ENCODE data around the gene SLC2A14. TPM values are rescaled to one million over a fixed set of nuclear protein-coding genes. Genes with fewer than 3 reads are reported as not detected.
"Not testable (repeated sequence)": the region's sequence is repeated elsewhere in the genome, so short reads cannot be mapped to it uniquely, and the experiment has no call there.

SLC2A14 gene
- total RNA-seq, 4 donors from 2014 or later: 0.48 to 0.96 TPM; not detected in 2

DNA sequence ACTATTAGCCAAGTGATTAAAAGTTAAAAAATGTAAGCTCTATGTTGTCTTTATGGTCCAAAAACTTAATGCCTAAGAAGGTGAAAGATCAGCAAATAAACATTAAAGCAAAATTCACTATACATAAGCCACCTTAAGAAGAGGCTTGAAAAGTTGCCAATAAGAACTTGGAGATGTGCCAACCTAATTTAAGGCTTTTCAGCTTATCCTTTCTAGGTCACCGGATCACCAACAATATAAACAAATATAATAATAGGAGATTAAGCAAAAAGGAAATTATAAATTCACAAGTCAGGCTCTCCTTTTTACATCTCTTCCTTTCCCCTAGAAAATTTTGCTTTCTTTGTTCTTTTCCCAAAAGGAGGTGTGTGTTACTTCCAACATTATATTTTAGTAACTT is 32.4 kb upstream of the SLC2A14 start:
- H3K27me3 ChIP-seq: no peaks in the 10 kb centered on the region
- no peak for DNase-seq
- intact Hi-C loops (cut with DNase I; ENCODE audit: low total_unique reads) (no loop called here), in situ Hi-C loops (cut with MboI; ENCODE audit: low pct_ligation_motif_present in 1 of 4, low pct_unique_long_range_greater_than_20kb in 1 of 4, low sequenced_read_pairs in 3 of 4) (loop anchor here in 1 of 4 donors (5.0 kb wide), 1 partner anchor 108 kb away; no protein-coding TSS in a partner anchor)
- H3K36me3 ChIP-seq: no peaks in the 10 kb centered on the region
- H3K4me1 ChIP-seq: peaks cover 0 to 7% (median 0%) of the 10 kb centered on the region in 4 donors
- WGBS, 2 donors (ENCODE audit: low coverage in 1 of 2): 0 to 12% methylated on average over 1 of the region's 1 CpG
- no peaks in the 10 kb centered on the region for H3K9me3 ChIP-seq
- no peak for TF ChIP-seq EP300 (IDR thresholded peaks at IDR 0.05; ENCODE audit: low read depth)
- TF ChIP-seq, protein P1, sequence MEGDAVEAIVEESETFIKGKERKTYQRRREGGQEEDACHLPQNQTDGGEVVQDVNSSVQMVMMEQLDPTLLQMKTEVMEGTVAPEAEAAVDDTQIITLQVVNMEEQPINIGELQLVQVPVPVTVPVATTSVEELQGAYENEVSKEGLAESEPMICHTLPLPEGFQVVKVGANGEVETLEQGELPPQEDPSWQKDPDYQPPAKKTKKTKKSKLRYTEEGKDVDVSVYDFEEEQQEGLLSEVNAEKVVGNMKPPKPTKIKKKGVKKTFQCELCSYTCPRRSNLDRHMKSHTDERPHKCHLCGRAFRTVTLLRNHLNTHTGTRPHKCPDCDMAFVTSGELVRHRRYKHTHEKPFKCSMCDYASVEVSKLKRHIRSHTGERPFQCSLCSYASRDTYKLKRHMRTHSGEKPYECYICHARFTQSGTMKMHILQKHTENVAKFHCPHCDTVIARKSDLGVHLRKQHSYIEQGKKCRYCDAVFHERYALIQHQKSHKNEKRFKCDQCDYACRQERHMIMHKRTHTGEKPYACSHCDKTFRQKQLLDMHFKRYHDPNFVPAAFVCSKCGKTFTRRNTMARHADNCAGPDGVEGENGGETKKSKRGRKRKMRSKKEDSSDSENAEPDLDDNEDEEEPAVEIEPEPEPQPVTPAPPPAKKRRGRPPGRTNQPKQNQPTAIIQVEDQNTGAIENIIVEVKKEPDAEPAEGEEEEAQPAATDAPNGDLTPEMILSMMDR (IDR thresholded peaks at IDR 0.05): no peak
- no peak for TF ChIP-seq POLR2A (IDR thresholded peaks at IDR 0.05)
- no peak for TF ChIP-seq POLR2AphosphoS5 (IDR thresholded peaks at IDR 0.05)
- H3K27ac ChIP-seq: no peak overlapping the region
- H3K4me3 ChIP-seq: no peak overlapping the region

DNA sequence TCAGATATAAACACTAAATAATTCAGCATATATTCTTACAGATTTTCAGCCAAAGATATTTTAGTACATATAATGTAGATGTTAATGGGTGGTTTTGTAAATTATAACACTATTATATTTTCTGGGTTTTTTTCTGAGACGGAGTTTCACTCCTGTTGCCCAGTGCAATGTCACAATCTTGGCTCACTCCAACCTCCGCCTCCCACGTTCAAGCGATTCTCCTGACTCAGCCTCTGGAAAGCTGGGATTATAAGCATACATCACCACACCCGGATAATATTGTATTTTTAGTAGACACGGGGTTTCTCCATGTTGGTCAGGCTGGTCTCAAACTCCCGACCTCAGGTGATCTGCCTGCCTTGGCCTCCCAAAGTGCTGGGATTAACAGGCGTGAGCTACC is 29.7 kb upstream of the SLC2A14 start:
- H3K9me3 ChIP-seq; DNase-seq; H3K36me3 ChIP-seq; H3K4me3 ChIP-seq; H3K27ac ChIP-seq; in situ Hi-C loops (cut with MboI; ENCODE audit: low pct_ligation_motif_present in 1 of 4, low pct_unique_long_range_greater_than_20kb in 1 of 4, low sequenced_read_pairs in 3 of 4); H3K27me3 ChIP-seq; H3K4me1 ChIP-seq; intact Hi-C loops (cut with DNase I; ENCODE audit: low total_unique reads): not testable (repeated sequence)
- 77 to 86% methylated on average over 6 to 8 of the region's 8 CpGs for WGBS, 2 donors (ENCODE audit: low coverage in 1 of 2)

DNA sequence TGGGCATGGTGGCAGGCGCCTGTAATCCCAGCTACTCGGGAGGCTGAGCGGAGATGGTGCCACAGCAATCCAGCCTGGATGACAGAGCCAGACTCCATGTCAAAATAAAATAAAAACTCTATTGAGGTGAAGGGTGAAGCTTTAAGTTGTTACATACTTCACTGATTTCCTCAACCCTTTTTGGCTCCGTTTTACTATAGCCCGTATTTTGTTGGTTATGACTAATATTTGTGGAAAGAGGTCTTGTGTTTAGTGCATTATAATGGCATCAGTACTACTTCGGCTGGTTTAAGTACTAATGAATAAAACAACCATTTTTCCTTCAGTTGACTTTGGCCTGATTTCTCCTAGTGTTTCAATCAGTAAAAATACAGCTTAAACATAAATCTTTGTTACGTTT is 27.0 kb upstream of the SLC2A14 start:
- 86 to 89% methylated on average over 6 to 7 of the region's 7 CpGs for WGBS, 2 donors (ENCODE audit: low coverage in 1 of 2)
- Histone ChIP-seq H3K27ac (no peak overlapping the region), H3K36me3 (no peaks in the 10 kb centered on the region), H3K4me1 (no peaks in the 10 kb centered on the region), H3K27me3 (no peaks in the 10 kb centered on the region), H3K4me3 (no peak overlapping the region), H3K9me3 (no peaks in the 10 kb centered on the region)
- TF ChIP-seq POLR2AphosphoS5 (IDR thresholded peaks at IDR 0.05): no peak
- TF ChIP-seq EP300 (IDR thresholded peaks at IDR 0.05; ENCODE audit: low read depth): no peak
- TF ChIP-seq, protein P1 (IDR thresholded peaks at IDR 0.05): no peak
- TF ChIP-seq POLR2A (IDR thresholded peaks at IDR 0.05): no peak
- no peak for DNase-seq
- in situ Hi-C loops (cut with MboI; ENCODE audit: low pct_ligation_motif_present in 1 of 4, low pct_unique_long_range_greater_than_20kb in 1 of 4, low sequenced_read_pairs in 3 of 4): no loop called here
- intact Hi-C loops (cut with DNase I; ENCODE audit: low total_unique reads): no loop called here

DNA sequence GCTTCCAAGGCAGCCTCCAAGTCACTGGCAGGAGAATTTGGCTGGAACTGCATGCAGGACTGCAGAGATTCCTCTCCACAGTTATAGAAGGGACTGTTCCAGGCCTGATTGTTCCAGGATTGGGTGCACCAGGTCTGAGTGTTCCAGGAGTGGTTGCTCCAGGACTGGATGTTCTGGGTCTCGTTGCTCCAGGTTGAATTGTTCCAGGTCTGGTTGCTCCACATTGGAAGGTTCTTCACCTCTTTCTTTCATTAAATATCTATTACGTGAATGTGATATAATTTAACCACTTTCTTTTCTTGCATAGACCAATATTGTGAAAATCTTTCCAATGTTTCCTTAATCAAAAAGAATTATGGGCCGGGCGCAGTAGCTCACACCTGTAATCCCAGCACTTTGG is 24.0 kb upstream of the SLC2A14 start:
- 82 to 84% methylated on average over 3 to 4 of the region's 4 CpGs for WGBS, 2 donors (ENCODE audit: low coverage in 1 of 2)
- H3K27ac ChIP-seq; DNase-seq; H3K36me3 ChIP-seq; in situ Hi-C loops (cut with MboI; ENCODE audit: low pct_ligation_motif_present in 1 of 4, low pct_unique_long_range_greater_than_20kb in 1 of 4, low sequenced_read_pairs in 3 of 4); H3K27me3 ChIP-seq; H3K9me3 ChIP-seq; H3K4me3 ChIP-seq; H3K4me1 ChIP-seq; intact Hi-C loops (cut with DNase I; ENCODE audit: low total_unique reads): not testable (repeated sequence)

DNA sequence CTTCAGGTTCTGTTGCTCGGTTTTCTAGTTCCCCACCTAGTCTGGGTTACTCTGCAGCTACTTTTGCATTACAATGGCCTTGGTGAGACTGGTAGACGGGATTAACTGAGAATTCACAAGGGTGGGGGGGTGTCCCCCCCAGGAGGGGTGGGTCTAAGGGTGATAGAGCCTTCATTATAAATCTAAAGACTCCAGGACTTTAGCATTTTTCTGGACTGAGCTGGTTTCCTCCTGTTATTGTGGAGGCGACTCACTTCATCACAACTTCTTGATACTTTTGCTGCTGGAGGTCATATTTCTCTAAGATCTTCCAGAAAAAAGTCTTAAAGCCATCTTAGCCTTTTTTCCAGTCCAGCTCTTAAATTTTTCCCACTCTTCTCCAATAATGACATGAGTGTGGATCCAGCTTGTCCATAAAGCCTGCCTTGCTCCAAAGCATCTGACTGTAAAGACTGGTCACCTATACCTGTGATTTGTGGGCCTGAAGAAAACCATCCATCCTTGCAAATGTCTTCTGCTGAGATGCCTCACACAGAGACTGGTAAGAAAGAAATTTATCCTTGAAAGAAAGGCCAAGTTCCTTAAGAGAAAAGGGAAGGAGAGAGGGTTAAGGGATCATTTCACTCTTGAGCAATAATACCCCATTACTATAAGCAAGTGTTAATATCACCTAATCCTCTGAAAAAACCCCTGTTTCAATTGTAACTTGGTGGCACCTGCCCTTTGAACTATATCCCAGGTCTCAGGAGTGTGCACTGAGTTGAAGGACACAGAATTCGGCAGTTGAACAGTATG is 19.7 kb upstream of the SLC2A14 start:
- no peak for DNase-seq
- intact Hi-C loops (cut with DNase I; ENCODE audit: low total_unique reads) (no loop called here), in situ Hi-C loops (cut with MboI; ENCODE audit: low pct_ligation_motif_present in 1 of 4, low pct_unique_long_range_greater_than_20kb in 1 of 4, low sequenced_read_pairs in 3 of 4) (no loop called here)
- no peak for TF ChIP-seq POLR2A (IDR thresholded peaks at IDR 0.05)
- TF ChIP-seq, protein P1 (IDR thresholded peaks at IDR 0.05): no peak
- TF ChIP-seq EP300 (IDR thresholded peaks at IDR 0.05; ENCODE audit: low read depth): no peak
- TF ChIP-seq POLR2AphosphoS5 (IDR thresholded peaks at IDR 0.05): no peak
- H3K36me3 ChIP-seq: no peaks in the 10 kb centered on the region
- H3K27me3 ChIP-seq: no peaks in the 10 kb centered on the region
- WGBS, 2 donors (ENCODE audit: low coverage in 1 of 2): 57 to 79% methylated on average over 1 to 4 of the region's 4 CpGs
- H3K9me3 ChIP-seq: no peaks in the 10 kb centered on the region
- H3K4me1 ChIP-seq: peaks cover 0 to 6% (median 3%) of the 10 kb centered on the region in 4 donors
- no peak overlapping the region for H3K4me3 ChIP-seq
- no peak overlapping the region for H3K27ac ChIP-seq

Data from transverse colon (tissue), 4 donors.